H9 (cell line): ENCODE measurements around the gene MOB3A. TPM values are rescaled to one million over a fixed set of nuclear protein-coding genes. Genes with fewer than 3 reads are reported as not detected.

ENCODE experiments used
- DNase-seq: peaks from one replicate; pipeline ENCODE4 v3.0.0-alpha.2; 2017
- H2AFZ ChIP-seq: one replicate; pipeline ENCODE4 v1.6.1; 2013; ENCODE audit warnings: mild to moderate bottlenecking, low read length, control low read depth, moderate library complexity
- H2AK5ac ChIP-seq: 2 replicates; pipeline ENCODE4 v1.6.1; 2013; ENCODE audit warnings: low read length, control low read depth, mixed read lengths; ENCODE audit not compliant: insufficient read length
- H2BK120ac ChIP-seq: one replicate; pipeline ENCODE4 v1.6.1; 2013; ENCODE audit warnings: low read depth, mild to moderate bottlenecking, low read length, control low read depth, inconsistent platforms; ENCODE audit not compliant: poor library complexity, severe bottlenecking
- H2BK12ac ChIP-seq: 2 replicates; pipeline ENCODE4 v1.6.1; 2013; ENCODE audit warnings: low read length, control low read depth, mixed read lengths, low read depth; ENCODE audit not compliant: insufficient read length
- H2BK15ac ChIP-seq: 2 replicates; pipeline ENCODE4 v1.6.1; 2013; ENCODE audit warnings: low read depth, low read length, control low read depth
- H2BK20ac ChIP-seq: one replicate; pipeline ENCODE4 v1.6.1; 2013; ENCODE audit warnings: low read depth, mild to moderate bottlenecking, low read length, control low read depth, inconsistent platforms; ENCODE audit not compliant: poor library complexity, severe bottlenecking
- H2BK5ac ChIP-seq: 2 replicates; pipeline ENCODE4 v1.6.1; 2013; ENCODE audit warnings: low read length, control low read depth, mixed read lengths; ENCODE audit not compliant: insufficient read length
- H3K14ac ChIP-seq: 2 replicates; pipeline ENCODE4 v1.6.1; 2013; ENCODE audit warnings: low read length, control low read depth; ENCODE audit not compliant: insufficient read depth
- H3K18ac ChIP-seq: 2 replicates; pipeline ENCODE4 v1.6.1; 2013; ENCODE audit warnings: low read depth, mild to moderate bottlenecking, mixed read lengths, low read length, control low read depth; ENCODE audit not compliant: insufficient read length
- H3K23ac ChIP-seq: 2 replicates; pipeline ENCODE4 v1.6.1; 2013; ENCODE audit warnings: low read length, control low read depth, mixed read lengths, low read depth; ENCODE audit not compliant: insufficient read length
- H3K23me2 ChIP-seq: 2 replicates; pipeline ENCODE4 v1.6.1; 2013; ENCODE audit warnings: low read depth, mild to moderate bottlenecking, mixed read lengths, low read length, control low read depth; ENCODE audit not compliant: insufficient read length, poor library complexity, severe bottlenecking
- H3K27ac ChIP-seq: 2 replicates; pipeline ENCODE4 v1.5.1; 2013; ENCODE audit warnings: low read length, control low read depth, mixed read lengths, low read depth; ENCODE audit not compliant: insufficient read length
- H3K27me3 ChIP-seq: 2 replicates; pipeline ENCODE4 v1.6.1; 2013; ENCODE audit warnings: low read length, control low read depth, inconsistent platforms; ENCODE audit not compliant: insufficient read depth
- H3K4ac ChIP-seq: 2 replicates; pipeline ENCODE4 v1.6.1; 2013; ENCODE audit warnings: low read depth, mild to moderate bottlenecking, control low read depth, inconsistent platforms, low read length, moderate library complexity
- H3K4me1 ChIP-seq: 2 replicates; pipeline ENCODE4 v1.6.1; 2013; ENCODE audit warnings: low read length, control low read depth, inconsistent platforms; ENCODE audit not compliant: insufficient read depth
- H3K4me2 ChIP-seq: 2 replicates; pipeline ENCODE4 v1.6.1; 2013; ENCODE audit warnings: low read length, control low read depth, mixed read lengths; ENCODE audit not compliant: insufficient read length, insufficient read depth
- H3K56ac ChIP-seq: 2 replicates; pipeline ENCODE4 v1.6.1; 2013; ENCODE audit warnings: low read depth, mild to moderate bottlenecking, mixed read lengths, low read length, control low read depth; ENCODE audit not compliant: insufficient read length
- H3K79me1 ChIP-seq: 2 replicates; pipeline ENCODE4 v1.6.1; 2013; ENCODE audit warnings: low read depth, mild to moderate bottlenecking, moderate library complexity, low read length, control low read depth, inconsistent platforms; ENCODE audit not compliant: insufficient read depth, poor library complexity, severe bottlenecking
- H3K79me2 ChIP-seq: 2 replicates; pipeline ENCODE4 v1.6.1; 2013; ENCODE audit warnings: low read length, control low read depth, inconsistent platforms; ENCODE audit not compliant: insufficient read depth
- H3K9ac ChIP-seq: 2 replicates; pipeline ENCODE4 v1.6.1; 2013; ENCODE audit warnings: low read length, control low read depth, mixed read lengths; ENCODE audit not compliant: insufficient read length; ENCODE audit errors: extremely low read depth
- H3K9me3 ChIP-seq: one replicate; pipeline ENCODE4 v1.6.1; 2013; ENCODE audit warnings: low read depth, low read length, inconsistent platforms; ENCODE audit not compliant: control insufficient read depth
- H3T11ph ChIP-seq: one replicate; pipeline ENCODE4 v1.6.1; 2013; ENCODE audit warnings: mild to moderate bottlenecking, low read length, control low read depth, inconsistent platforms
- H4K20me1 ChIP-seq: one replicate; pipeline ENCODE4 v1.6.1; 2013; ENCODE audit not compliant: control insufficient read depth, insufficient read length, insufficient read depth
- H4K5ac ChIP-seq: 2 replicates; pipeline ENCODE4 v1.6.1; 2013; ENCODE audit warnings: low read depth, mild to moderate bottlenecking, mixed read lengths, low read length, control low read depth; ENCODE audit not compliant: insufficient read length
- H4K8ac ChIP-seq: replicated peaks from 2 replicates; pipeline ENCODE4 v1.6.1; 2013; ENCODE audit warnings: low read length, control low read depth, mixed read lengths, low read depth; ENCODE audit not compliant: insufficient read length
- H4K91ac ChIP-seq: 2 replicates; pipeline ENCODE4 v1.6.1; 2013; ENCODE audit warnings: low read depth, mild to moderate bottlenecking, moderate library complexity, mixed read lengths, low read length, control low read depth; ENCODE audit not compliant: insufficient read length
- H3K27ac Mint-ChIP-seq, 3 experiments: 2 replicates in 2 of 3; 3 replicates in 1 of 3; pipeline ENCODE4 v1.8.0; 2020 to 2021; ENCODE audit warnings: mixed read lengths in 3 of 3, mild to moderate bottlenecking in 1 of 3, moderate library complexity in 1 of 3
- H3K27me3 Mint-ChIP-seq: 2 replicates; pipeline ENCODE4 v1.8.0; 2021; ENCODE audit warnings: low read depth, mild to moderate bottlenecking, moderate library complexity, mixed read lengths
- H3K36me3 Mint-ChIP-seq, 3 experiments: 2 replicates in 2 of 3; 3 replicates in 1 of 3; pipeline ENCODE4 v1.8.0; 2020 to 2021; ENCODE audit warnings: low read depth in 3 of 3, mixed read lengths in 3 of 3; ENCODE audit not compliant: insufficient read depth in 1 of 3
- H3K4me1 Mint-ChIP-seq, 2 experiments: 2 replicates each; pipeline ENCODE4 v1.8.0; 2020; ENCODE audit warnings: mixed read lengths in 2 of 2
- H3K4me3 Mint-ChIP-seq, 2 experiments: 2 replicates in 1 of 2; 3 replicates in 1 of 2; pipeline ENCODE4 v1.8.0; 2020 to 2021; ENCODE audit warnings: mild to moderate bottlenecking in 2 of 2, mixed read lengths in 2 of 2, moderate library complexity in 1 of 2
- H3K9me3 Mint-ChIP-seq, 2 experiments: 2 replicates in 1 of 2; 3 replicates in 1 of 2; pipeline ENCODE4 v1.8.0; 2020; ENCODE audit warnings: mild to moderate bottlenecking in 2 of 2, mixed read lengths in 2 of 2, moderate library complexity in 1 of 2
- WGBS: extraction: QIAGEN DNeasy Blood & Tissue Kit; methylation state at CpG from one replicate; pipeline ENCODE4 v1.1.7; 2013; ENCODE audit warnings: missing lambda C conversion rate, low lambda C conversion rate, mixed read lengths; ENCODE audit not compliant: insufficient read length; ENCODE audit errors: extremely low coverage; 5-methylcytosine and 5-hydroxymethylcytosine counted together
- total RNA-seq: library from RNA; stranded (reverse); gene quantifications from 2 replicates; pipeline ENCODE4 v1.2.1, GENCODE V29; 2021
- TF ChIP-seq, protein P1 (sequence below): fragments of 200-600 bp; sonication (generic); conservative IDR thresholded peaks from 3 replicates; pipeline ENCODE4 v1.8.0; 2021; ENCODE audit warnings: antibody characterized with exemption, mild to moderate bottlenecking

Gene MOB3A
- total RNA-seq, 1 experiment from 2014 or later: 11.5 TPM

DNA sequence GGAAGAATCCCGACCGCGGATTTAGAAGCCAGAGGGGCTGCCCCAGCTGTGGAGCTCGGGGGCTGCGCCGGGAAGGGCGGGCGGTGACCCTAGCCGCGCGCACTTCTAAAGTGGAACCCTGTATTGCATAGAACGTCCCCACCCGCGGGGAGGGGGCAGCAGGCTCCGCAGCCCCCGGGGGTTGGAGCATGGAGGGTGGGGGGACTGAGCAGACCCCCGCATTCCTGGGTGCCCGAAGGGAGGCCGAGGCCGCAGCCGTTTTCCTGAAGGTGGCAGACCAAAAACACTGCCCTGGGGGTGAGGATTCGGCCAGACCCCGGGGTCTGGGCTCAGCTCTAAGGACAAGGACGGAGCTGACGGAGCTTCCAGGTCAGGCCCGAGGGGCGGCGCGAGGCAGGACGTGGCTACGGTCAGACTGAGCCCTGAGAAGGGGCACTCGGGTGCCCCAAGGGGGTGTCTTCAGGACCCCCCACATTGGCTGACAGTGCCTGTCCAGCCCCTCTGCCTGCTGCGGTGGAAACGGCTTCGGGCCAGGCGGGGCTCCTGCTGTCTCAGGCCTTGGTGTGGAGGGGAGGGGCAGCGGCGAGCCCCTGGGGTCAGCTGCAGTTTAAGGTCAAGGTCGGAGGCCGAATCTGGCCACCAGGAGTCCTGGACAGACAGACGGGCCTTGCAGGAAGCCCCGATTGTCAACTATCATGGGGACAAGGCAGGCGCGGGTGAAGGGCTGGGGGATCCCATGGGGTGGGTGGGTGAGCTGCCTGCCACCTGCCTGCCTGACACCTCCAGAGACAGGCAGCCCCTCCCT lies 57.6 kb downstream of the MOB3A start:
- Histone ChIP-seq H2BK15ac (no peak overlapping the region), H3K9me3 (no peaks in the 10 kb centered on the region), H3K23ac (no peak overlapping the region), H2AK5ac (no peak overlapping the region), H3K9ac (no peak overlapping the region), H2BK20ac (no peak overlapping the region), H3K4ac (no peak overlapping the region), H3K27ac (no peak overlapping the region), H4K5ac (no peak overlapping the region), H2BK12ac (no peak overlapping the region), H4K91ac (no peak overlapping the region), H4K8ac (no peak overlapping the region), H2BK120ac (no peak overlapping the region), H3K14ac (no peak overlapping the region), H4K20me1 (peaks cover 2% of the 10 kb centered on the region), H3K79me2 (no peaks in the 10 kb centered on the region), H3K4me2 (no peak overlapping the region), H3K23me2 (no peaks in the 10 kb centered on the region), H3T11ph (no peak overlapping the region), H2BK5ac (no peak overlapping the region), H2AFZ (no peak overlapping the region), H3K4me1 (no peaks in the 10 kb centered on the region; the same call in 1 of the 2 replicates), H3K79me1 (peaks cover 4% of the 10 kb centered on the region), H3K56ac (no peak overlapping the region), H3K18ac (no peak overlapping the region), H3K27me3 (no peaks in the 10 kb centered on the region)
- H3K27ac Mint-ChIP-seq: no peak overlapping the region
- peaks cover 5 to 25% (median 22%) of the 10 kb centered on the region in 3 experiments for H3K36me3 Mint-ChIP-seq
- H3K27me3 Mint-ChIP-seq: no peaks in the 10 kb centered on the region; the same call in 1 of the 2 replicates
- no CpG with 5 or more reads among the region's 44 CpGs for WGBS
- TF ChIP-seq, protein P1, sequence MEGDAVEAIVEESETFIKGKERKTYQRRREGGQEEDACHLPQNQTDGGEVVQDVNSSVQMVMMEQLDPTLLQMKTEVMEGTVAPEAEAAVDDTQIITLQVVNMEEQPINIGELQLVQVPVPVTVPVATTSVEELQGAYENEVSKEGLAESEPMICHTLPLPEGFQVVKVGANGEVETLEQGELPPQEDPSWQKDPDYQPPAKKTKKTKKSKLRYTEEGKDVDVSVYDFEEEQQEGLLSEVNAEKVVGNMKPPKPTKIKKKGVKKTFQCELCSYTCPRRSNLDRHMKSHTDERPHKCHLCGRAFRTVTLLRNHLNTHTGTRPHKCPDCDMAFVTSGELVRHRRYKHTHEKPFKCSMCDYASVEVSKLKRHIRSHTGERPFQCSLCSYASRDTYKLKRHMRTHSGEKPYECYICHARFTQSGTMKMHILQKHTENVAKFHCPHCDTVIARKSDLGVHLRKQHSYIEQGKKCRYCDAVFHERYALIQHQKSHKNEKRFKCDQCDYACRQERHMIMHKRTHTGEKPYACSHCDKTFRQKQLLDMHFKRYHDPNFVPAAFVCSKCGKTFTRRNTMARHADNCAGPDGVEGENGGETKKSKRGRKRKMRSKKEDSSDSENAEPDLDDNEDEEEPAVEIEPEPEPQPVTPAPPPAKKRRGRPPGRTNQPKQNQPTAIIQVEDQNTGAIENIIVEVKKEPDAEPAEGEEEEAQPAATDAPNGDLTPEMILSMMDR: no peak
- DNase-seq: peak; percentile 24
- peaks cover 10 to 28% of the 10 kb centered on the region in 2 experiments for H3K4me1 Mint-ChIP-seq
- H3K4me3 Mint-ChIP-seq: no peak overlapping the region
- H3K9me3 Mint-ChIP-seq: peaks cover 6 to 10% of the 10 kb centered on the region in 2 experiments; a peak in 4 of 5 replicates
